Fibroblast of lung (primary cell): ENCODE measurements around the gene EEFSEC. TPM values are rescaled to one million over a fixed set of nuclear protein-coding genes. Genes with fewer than 3 reads are reported as not detected.

Source experiments
- DNase-seq, 2 donors: peaks; one replicate each; pipeline versions ENCODE4 v3.0.0 to v3.0.0-alpha.2; 2010; ENCODE audit warnings: low read depth in 2 of 2
- H2AFZ ChIP-seq: 2 replicates; pipeline ENCODE4 v1.5.1; 2012; ENCODE audit warnings: low read length, control low read depth, inconsistent platforms
- H3K27ac ChIP-seq: 2 replicates; pipeline ENCODE4 v1.5.1; 2011; ENCODE audit warnings: low read length, control low read depth; ENCODE audit not compliant: insufficient read depth
- H3K27me3 ChIP-seq: 2 replicates; pipeline ENCODE4 v1.5.1; 2011; ENCODE audit warnings: mild to moderate bottlenecking, low read length; ENCODE audit not compliant: control insufficient read depth, insufficient read depth
- H3K36me3 ChIP-seq: 2 replicates; pipeline ENCODE4 v1.5.1; 2011; ENCODE audit warnings: low read length; ENCODE audit not compliant: control insufficient read depth, insufficient read depth
- H3K4me1 ChIP-seq: 2 replicates; pipeline ENCODE4 v1.5.1; 2011; ENCODE audit warnings: low read length; ENCODE audit not compliant: control insufficient read depth, insufficient read depth; ENCODE audit errors: extremely low read depth
- H3K4me2 ChIP-seq: 2 replicates; pipeline ENCODE4 v1.5.1; 2011; ENCODE audit warnings: low read length, control low read depth; ENCODE audit not compliant: insufficient read depth; ENCODE audit errors: extremely low read depth
- H3K4me3 ChIP-seq, 4 experiments: fragments of 200-600 bp in 1 of 4; sonication (generic) in 1 of 4; replicated peaks in 1 of 4; 2 replicates each; pipeline ENCODE4 v1.5.1; 2011 to 2016; ENCODE audit warnings: low read length in 4 of 4, low read depth in 3 of 4, mild to moderate bottlenecking in 3 of 4, control low read depth in 2 of 4, inconsistent platforms in 1 of 4, mixed read lengths in 1 of 4; ENCODE audit not compliant: insufficient read depth in 1 of 4; ENCODE audit errors: control extremely low read depth in 1 of 4
- H3K79me2 ChIP-seq: 2 replicates; pipeline ENCODE4 v1.5.1; 2012; ENCODE audit warnings: mild to moderate bottlenecking, low read length, inconsistent platforms; ENCODE audit not compliant: control insufficient read depth, insufficient read depth
- H3K9ac ChIP-seq: 2 replicates; pipeline ENCODE4 v1.5.1; 2011; ENCODE audit warnings: mild to moderate bottlenecking, low read length, control low read depth; ENCODE audit not compliant: insufficient read depth
- H3K9me3 ChIP-seq: 2 replicates; pipeline ENCODE4 v1.5.1; 2012; ENCODE audit warnings: low read depth, low read length; ENCODE audit not compliant: control insufficient read depth, insufficient read depth
- H4K20me1 ChIP-seq: 2 replicates; pipeline ENCODE4 v1.5.1; 2011; ENCODE audit warnings: low read length; ENCODE audit not compliant: control insufficient read depth, insufficient read depth; ENCODE audit errors: extremely low read depth
- EZH2 ChIP-seq: IDR thresholded peaks from 2 replicates; pipeline ENCODE4 v1.5.1; 2012; ENCODE audit warnings: low read length, control low read depth, mild to moderate bottlenecking; ENCODE audit errors: missing control alignments
- polyA plus RNA-seq, 2 donors: library from polyadenylated mRNA; depleted of rRNA in 1 of 2; stranded (reverse) in 1 of 2; unstranded in 1 of 2; fragments of >200 nt; gene quantifications; 2 replicates each; pipeline ENCODE4 v1.2.1, GENCODE V29; 2011 to 2012; ENCODE audit warnings: missing spikeins in 1 of 2
- total RNA-seq: library from RNA; depleted of rRNA; stranded (reverse); fragments of >200 nt; gene quantifications from 2 replicates; pipeline ENCODE4 v1.2.1, GENCODE V29; 2014
- TF ChIP-seq, protein P1 (sequence below), 2 donors: IDR thresholded peaks in 1 of 2; conservative IDR thresholded peaks in 1 of 2; 1 replicate in 1 of 2; 2 replicates in 1 of 2; pipeline ENCODE4 v1.5.1; 2011 to 2012; ENCODE audit warnings: low read length in 2 of 2, control low read depth in 1 of 2, inconsistent platforms in 1 of 2, low read depth in 1 of 2, mild to moderate bottlenecking in 1 of 2

The EEFSEC gene
- total and polyA plus RNA-seq, 2 donors (not counting 1 experiment from before 2014, with no cell fraction given): 2.6 to 5.0 TPM

- Histone ChIP-seq H2AFZ (no peak overlapping the region), H3K4me2 (no peak overlapping the region), H4K20me1 (no peaks in the 10 kb centered on the region), H3K79me2 (no peaks in the 10 kb centered on the region), H3K4me1 (no peaks in the 10 kb centered on the region), H3K9ac (no peak overlapping the region), H3K9me3 (no peaks in the 10 kb centered on the region), H3K27ac (no peak overlapping the region), H3K36me3 (no peaks in the 10 kb centered on the region), H3K27me3 (peaks cover 41% of the 10 kb centered on the region), H3K4me3 (no peak overlapping the region)
- TF ChIP-seq, protein P1, sequence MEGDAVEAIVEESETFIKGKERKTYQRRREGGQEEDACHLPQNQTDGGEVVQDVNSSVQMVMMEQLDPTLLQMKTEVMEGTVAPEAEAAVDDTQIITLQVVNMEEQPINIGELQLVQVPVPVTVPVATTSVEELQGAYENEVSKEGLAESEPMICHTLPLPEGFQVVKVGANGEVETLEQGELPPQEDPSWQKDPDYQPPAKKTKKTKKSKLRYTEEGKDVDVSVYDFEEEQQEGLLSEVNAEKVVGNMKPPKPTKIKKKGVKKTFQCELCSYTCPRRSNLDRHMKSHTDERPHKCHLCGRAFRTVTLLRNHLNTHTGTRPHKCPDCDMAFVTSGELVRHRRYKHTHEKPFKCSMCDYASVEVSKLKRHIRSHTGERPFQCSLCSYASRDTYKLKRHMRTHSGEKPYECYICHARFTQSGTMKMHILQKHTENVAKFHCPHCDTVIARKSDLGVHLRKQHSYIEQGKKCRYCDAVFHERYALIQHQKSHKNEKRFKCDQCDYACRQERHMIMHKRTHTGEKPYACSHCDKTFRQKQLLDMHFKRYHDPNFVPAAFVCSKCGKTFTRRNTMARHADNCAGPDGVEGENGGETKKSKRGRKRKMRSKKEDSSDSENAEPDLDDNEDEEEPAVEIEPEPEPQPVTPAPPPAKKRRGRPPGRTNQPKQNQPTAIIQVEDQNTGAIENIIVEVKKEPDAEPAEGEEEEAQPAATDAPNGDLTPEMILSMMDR (conservative IDR thresholded peaks at IDR 0.05 in 1 of 2, IDR thresholded peaks at IDR 0.05 in 1 of 2; ENCODE audit: low read depth in 1 of 2, low read length in 2 of 2): no peak
- no peak for TF ChIP-seq EZH2
- no peak for DNase-seq
Observed at GRCh38 chr3:128433837-128434165, 280.5 kb downstream of the EEFSEC start.

- TF ChIP-seq, protein P1 (conservative IDR thresholded peaks at IDR 0.05 in 1 of 2, IDR thresholded peaks at IDR 0.05 in 1 of 2; ENCODE audit: low read depth in 1 of 2, low read length in 2 of 2): no peak
- no peak for TF ChIP-seq EZH2
- Histone ChIP-seq H3K36me3 (no peaks in the 10 kb centered on the region), H3K9me3 (no peaks in the 10 kb centered on the region), H3K4me2 (no peak overlapping the region), H3K4me1 (no peaks in the 10 kb centered on the region), H3K4me3 (no peak overlapping the region), H3K79me2 (no peaks in the 10 kb centered on the region), H3K27me3 (peaks cover 43% of the 10 kb centered on the region), H2AFZ (no peak overlapping the region), H3K9ac (no peak overlapping the region), H4K20me1 (no peaks in the 10 kb centered on the region), H3K27ac (no peak overlapping the region)
- no peak for DNase-seq
Observed at GRCh38 chr3:128434524-128434923, 281.2 kb downstream of the EEFSEC start.

- no peak overlapping the region for H3K27ac ChIP-seq
- no peak for DNase-seq
- H3K79me2 ChIP-seq: no peaks in the 10 kb centered on the region
- no peak overlapping the region for H2AFZ ChIP-seq
- H3K4me1 ChIP-seq: no peaks in the 10 kb centered on the region
- TF ChIP-seq EZH2: no peak
- TF ChIP-seq, protein P1 (conservative IDR thresholded peaks at IDR 0.05 in 1 of 2, IDR thresholded peaks at IDR 0.05 in 1 of 2; ENCODE audit: low read depth in 1 of 2, low read length in 2 of 2): no peak
- H3K4me3 ChIP-seq: no peak overlapping the region
- H3K27me3 ChIP-seq: peaks cover 43% of the 10 kb centered on the region
- H4K20me1 ChIP-seq: no peaks in the 10 kb centered on the region
- no peaks in the 10 kb centered on the region for H3K36me3 ChIP-seq
- no peaks in the 10 kb centered on the region for H3K9me3 ChIP-seq
- H3K4me2 ChIP-seq: no peak overlapping the region
- no peak overlapping the region for H3K9ac ChIP-seq
Observed at GRCh38 chr3:128435058-128435457, 281.8 kb downstream of the EEFSEC start.
